ENCODE data around the gene PTPRT.

- no peak for TF ChIP-seq REST (IDR thresholded peaks at IDR 0.05; ENCODE audit: low read depth, low read length)
- TF ChIP-seq CTCF (IDR thresholded peaks at IDR 0.05 in 2 of 3, conservative IDR thresholded peaks at IDR 0.05 in 1 of 3; ENCODE audit: control insufficient read depth in 2 of 3, extremely low read depth in 1 of 3, insufficient read depth in 1 of 3, low read depth in 3 of 3, low read length in 3 of 3): no peak
These were observed 232.5 kb downstream of the PTPRT start for GRCh38 chr20:42957018-42957703.
